ENCODE data around the gene ZFP36L1.

GRCh38 chr14:68739701-68740100 lies 53.2 kb downstream of the ZFP36L1 start:
- TF ChIP-seq POLR2AphosphoS5 (IDR thresholded peaks at IDR 0.05; ENCODE audit: borderline replicate concordance, low read depth, low read length) (no peak), EZH2 (IDR thresholded peaks at IDR 0.05) (no peak)

All from SK-N-MC (cell line).